Ishikawa (cell line): Measurements from ENCODE around the gene RAB31.

Source experiments
- CEBPB ChIP-seq: IDR thresholded peaks from 2 replicates; pipeline ENCODE4 v1.6.1; 2012
- CREB1 ChIP-seq: IDR thresholded peaks from 2 replicates; pipeline ENCODE4 v1.6.1; 2012; ENCODE audit warnings: low read depth
- EGR1 ChIP-seq: IDR thresholded peaks from 2 replicates; pipeline ENCODE4 v1.6.1; 2012
- EP300 ChIP-seq: IDR thresholded peaks from 2 replicates; pipeline ENCODE4 v1.6.1; 2012; ENCODE audit warnings: borderline replicate concordance
- FOXM1 ChIP-seq: IDR thresholded peaks from 2 replicates; pipeline ENCODE4 v1.6.1; 2012; ENCODE audit warnings: low read depth, borderline replicate concordance
- MAX ChIP-seq: IDR thresholded peaks from 2 replicates; pipeline ENCODE4 v1.6.1; 2012
- NFIC ChIP-seq: IDR thresholded peaks from 2 replicates; pipeline ENCODE4 v1.6.1; 2012
- RAD21 ChIP-seq: IDR thresholded peaks from 2 replicates; pipeline ENCODE4 v1.6.1; 2012; ENCODE audit warnings: low read depth
- TAF1 ChIP-seq: IDR thresholded peaks from 2 replicates; pipeline ENCODE4 v1.6.1; 2012; ENCODE audit warnings: low read depth, mild to moderate bottlenecking
- TCF12 ChIP-seq: IDR thresholded peaks from 2 replicates; pipeline ENCODE4 v1.6.1; 2012; ENCODE audit warnings: low read depth
- TEAD4 ChIP-seq: IDR thresholded peaks from 2 replicates; pipeline ENCODE4 v1.6.1; 2012
- YY1 ChIP-seq: IDR thresholded peaks from 2 replicates; pipeline ENCODE4 v1.6.1; 2012; ENCODE audit warnings: low read depth
- ZBTB7A ChIP-seq: IDR thresholded peaks from 2 replicates; pipeline ENCODE4 v1.6.1; 2012; ENCODE audit warnings: low read depth
- TF ChIP-seq, protein P1 (sequence below): IDR thresholded peaks from 2 replicates; pipeline ENCODE4 v1.6.1; 2012; ENCODE audit warnings: low read depth, mild to moderate bottlenecking
- TF ChIP-seq, protein P2 (sequence below): IDR thresholded peaks from 2 replicates; pipeline ENCODE4 v1.6.1; 2012

The RAB31 gene

GRCh38 chr18:9706081-9706935 lies 1.8 kb upstream of the RAB31 start:
- TF ChIP-seq ZBTB7A (no peak), TCF12 (no peak), CEBPB (no peak), TEAD4 (no peak), TAF1 (no peak), EP300 (no peak), YY1 (no peak)

DNA sequence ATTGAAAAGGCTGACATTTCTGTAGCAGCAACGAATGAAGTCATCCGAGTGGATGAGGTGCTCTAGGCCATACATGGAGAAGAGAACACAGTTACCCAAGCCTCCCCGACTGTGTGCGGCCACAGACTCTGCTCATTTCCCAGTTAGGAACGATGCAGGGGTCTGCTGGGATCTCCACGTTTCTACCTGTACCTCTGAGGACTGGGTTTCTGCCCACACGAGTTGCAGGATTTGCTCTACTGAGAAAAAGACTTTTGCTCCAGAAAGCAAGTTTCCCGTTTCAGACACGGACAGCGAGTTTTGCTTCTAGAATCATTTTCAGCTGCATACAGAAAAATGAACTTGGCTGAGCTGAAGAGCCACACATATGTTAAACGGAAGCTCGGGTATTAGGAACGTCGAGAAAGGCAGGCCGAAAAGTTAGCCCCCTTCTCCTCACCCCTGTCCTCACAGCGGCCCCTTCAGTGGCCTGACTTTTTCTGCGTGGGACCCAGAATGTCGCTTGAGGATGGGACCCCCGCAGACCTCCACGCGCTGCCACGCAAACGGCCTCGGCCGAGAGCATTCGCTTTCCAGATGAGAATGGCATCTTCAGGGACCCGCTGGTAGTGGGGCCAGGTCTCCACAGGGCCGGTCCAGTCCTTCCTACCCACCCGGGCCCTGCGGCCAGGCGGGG lies 582 bp upstream of the RAB31 start:
- TF ChIP-seq EP300 (no peak), FOXM1 (no peak), RAD21 (no peak)

DNA sequence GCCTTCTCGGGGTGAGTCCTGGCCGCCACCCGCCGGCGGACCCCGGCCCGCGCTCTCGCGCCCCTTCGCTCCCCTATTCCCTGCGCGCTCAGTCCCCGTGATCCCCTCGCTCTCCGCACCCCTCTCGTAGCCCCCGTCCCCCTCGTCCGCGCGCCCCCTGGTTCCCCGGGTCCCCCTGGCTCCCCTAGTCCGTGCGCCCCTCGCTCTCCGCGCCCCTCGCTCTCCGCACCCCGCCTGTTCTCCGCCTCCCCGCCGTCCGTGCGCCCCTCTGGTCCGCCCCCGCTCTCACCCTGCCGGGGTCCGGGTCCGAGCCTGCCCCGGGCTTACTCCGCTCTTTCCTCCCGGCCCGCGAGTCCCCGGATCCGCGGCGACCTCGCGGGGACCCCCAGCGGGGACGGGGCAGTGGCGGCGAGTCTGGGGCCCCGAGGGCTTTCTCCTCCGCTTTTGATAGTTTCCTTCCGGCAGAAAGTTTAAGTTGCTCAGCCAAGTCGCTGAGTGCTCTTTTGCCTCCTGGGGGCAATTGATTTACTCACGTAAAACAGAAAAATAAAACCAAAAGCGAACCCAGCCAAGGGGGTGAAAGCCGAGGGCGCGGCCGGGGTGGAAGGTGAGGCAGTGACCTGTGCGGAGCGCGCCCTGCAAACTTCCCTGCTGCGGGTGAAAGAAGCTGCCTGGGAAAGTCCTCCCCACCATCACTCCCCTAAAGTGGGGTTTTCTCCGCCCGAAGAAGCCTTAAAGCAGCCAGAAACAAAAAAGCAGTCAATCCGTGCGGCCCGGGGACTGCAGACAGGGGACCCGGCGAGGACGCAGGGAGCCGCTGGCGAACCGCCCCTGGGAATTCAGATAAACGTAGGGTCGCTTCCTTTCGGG lies 568 bp downstream of the RAB31 start:
- peak; percentile 85 for TF ChIP-seq ZBTB7A
- no peak for TF ChIP-seq YY1
- no peak for TF ChIP-seq TEAD4

DNA sequence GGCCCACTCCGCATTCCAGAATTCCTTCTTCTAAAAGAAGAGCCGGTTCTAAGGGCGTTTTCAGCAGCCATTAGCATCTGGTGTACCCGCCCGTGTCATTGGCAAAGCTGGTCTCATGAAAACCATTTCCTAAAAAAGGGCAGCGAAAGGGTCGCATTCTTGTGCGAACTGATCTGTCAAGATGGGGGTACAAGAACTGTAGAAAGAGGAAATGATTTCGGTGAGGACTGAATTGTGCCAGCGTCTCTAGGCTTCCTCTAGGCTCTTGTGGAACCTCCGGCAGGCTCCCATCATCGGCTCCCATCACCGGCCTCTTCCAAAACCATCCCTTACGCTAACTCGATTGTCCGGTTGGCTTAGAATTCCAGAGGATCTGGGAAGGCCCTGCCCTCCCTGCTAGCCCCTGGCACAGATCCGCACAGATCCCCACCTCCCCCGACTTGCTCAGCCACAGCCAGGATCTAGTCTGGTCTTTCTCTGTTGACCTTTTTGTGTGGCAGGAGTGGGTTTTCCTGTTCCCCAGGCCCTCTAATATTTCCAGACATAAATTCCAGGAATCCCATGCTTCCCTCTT lies 1.3 kb downstream of the RAB31 start:
- TF ChIP-seq YY1, result no peak
- TF ChIP-seq EGR1, result no peak
- TF ChIP-seq, protein P1, sequence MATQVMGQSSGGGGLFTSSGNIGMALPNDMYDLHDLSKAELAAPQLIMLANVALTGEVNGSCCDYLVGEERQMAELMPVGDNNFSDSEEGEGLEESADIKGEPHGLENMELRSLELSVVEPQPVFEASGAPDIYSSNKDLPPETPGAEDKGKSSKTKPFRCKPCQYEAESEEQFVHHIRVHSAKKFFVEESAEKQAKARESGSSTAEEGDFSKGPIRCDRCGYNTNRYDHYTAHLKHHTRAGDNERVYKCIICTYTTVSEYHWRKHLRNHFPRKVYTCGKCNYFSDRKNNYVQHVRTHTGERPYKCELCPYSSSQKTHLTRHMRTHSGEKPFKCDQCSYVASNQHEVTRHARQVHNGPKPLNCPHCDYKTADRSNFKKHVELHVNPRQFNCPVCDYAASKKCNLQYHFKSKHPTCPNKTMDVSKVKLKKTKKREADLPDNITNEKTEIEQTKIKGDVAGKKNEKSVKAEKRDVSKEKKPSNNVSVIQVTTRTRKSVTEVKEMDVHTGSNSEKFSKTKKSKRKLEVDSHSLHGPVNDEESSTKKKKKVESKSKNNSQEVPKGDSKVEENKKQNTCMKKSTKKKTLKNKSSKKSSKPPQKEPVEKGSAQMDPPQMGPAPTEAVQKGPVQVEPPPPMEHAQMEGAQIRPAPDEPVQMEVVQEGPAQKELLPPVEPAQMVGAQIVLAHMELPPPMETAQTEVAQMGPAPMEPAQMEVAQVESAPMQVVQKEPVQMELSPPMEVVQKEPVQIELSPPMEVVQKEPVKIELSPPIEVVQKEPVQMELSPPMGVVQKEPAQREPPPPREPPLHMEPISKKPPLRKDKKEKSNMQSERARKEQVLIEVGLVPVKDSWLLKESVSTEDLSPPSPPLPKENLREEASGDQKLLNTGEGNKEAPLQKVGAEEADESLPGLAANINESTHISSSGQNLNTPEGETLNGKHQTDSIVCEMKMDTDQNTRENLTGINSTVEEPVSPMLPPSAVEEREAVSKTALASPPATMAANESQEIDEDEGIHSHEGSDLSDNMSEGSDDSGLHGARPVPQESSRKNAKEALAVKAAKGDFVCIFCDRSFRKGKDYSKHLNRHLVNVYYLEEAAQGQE, result no peak
- TF ChIP-seq ZBTB7A, result no peak
- no peak for TF ChIP-seq RAD21
- TF ChIP-seq TEAD4, result no peak
- no peak for TF ChIP-seq TCF12
- TF ChIP-seq TAF1, result no peak
- TF ChIP-seq NFIC, result no peak
- TF ChIP-seq CREB1, result no peak
- TF ChIP-seq, protein P2, sequence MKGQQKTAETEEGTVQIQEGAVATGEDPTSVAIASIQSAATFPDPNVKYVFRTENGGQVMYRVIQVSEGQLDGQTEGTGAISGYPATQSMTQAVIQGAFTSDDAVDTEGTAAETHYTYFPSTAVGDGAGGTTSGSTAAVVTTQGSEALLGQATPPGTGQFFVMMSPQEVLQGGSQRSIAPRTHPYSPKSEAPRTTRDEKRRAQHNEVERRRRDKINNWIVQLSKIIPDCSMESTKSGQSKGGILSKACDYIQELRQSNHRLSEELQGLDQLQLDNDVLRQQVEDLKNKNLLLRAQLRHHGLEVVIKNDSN, result no peak
- TF ChIP-seq FOXM1, result no peak
- TF ChIP-seq MAX, result no peak
- no peak for TF ChIP-seq CEBPB
- TF ChIP-seq EP300, result no peak

GRCh38 chr18:9710037-9710436 lies 1.9 kb downstream of the RAB31 start:
- no peak for TF ChIP-seq MAX

DNA sequence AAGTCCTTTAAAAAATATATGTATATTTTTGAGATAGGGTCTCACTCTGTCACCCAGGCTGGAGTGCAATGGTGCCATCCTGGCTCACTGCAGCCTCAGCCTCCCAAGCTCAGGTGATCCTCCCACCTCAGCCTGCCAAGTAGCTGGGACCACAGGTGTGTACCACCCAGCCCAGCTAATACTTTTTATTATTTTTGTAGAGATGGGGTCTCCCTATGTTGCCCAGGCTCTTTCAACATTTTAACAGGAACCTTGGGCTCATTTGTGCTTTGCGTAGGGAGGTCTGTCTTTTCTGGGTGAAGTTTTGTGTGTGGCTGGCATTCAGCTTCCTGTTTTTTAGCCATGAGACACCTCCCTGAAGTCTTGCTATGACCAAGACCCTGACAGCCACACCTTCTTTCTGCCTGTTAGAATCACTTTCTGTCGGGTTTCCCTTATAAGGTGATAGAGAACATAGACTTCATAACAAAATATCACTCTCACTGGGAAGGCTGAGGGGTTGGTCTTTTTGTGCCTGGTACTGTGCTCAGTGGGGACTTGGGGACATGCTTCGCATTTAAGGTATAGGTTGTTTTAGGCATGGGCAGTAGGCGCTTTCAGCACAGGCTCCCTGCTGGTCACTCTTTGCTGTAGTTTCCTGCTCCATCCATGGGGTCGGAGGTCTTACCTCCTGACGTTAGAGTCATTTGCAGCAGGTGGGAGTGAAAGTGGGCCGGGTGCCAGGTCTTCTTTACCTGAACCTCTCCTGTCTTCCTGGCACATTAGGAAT lies 3.4 kb downstream of the RAB31 start:
- TF ChIP-seq TEAD4 (no peak), ZBTB7A (no peak), EP300 (no peak), NFIC (no peak), YY1 (no peak), CEBPB (no peak), MAX (no peak), TAF1 (no peak)
- TF ChIP-seq, protein P1, result no peak
- TF ChIP-seq, protein P2, result no peak
